Fibroblast of skin of scalp (primary cell): ENCODE data around the gene ADAMTS2.

Experiments
- DNase-seq: peaks from one replicate; pipeline ENCODE4 v3.0.0-alpha.2; 2013

The ADAMTS2 gene

DNA sequence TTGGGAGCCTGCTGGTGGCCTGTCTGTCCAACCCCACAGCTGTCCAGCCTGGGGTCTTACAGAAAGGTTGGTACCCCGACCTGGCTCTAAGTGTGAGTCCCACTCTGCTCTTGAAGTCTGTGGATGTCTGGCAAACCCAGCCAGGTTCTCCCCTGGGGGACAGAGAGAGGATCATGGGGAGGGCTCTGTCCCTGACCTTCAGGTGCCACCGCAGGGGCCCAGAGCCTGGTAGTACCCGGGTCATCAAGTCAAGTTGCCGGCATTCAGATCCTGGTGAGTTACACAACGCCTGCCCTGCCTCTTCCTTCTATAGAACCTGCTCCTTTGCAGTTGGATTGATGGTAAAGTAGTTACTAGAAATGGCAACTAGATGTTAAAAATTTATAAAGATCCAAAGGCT, 66.7 kb downstream of the ADAMTS2 start:
- no peak for DNase-seq

DNA sequence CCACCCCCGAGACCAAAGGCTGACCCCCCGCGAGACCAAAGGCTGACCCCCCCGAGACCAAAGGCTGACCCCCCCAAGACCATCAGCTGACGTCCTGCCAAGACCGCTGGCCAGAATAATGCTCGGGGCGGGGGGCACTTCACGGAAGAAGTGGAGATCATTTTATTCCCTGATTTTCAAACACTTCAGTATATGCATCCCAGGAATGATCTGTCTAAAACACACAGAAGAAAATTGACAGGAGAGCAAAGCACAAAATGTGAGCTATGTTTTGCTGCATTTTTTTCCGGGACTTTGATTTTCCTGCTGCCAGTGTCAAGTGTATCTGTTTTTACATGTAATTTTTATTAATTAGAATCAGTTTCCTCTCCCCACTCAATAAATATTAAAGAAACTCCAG, 67.1 kb downstream of the ADAMTS2 start:
- no peak for DNase-seq

DNA sequence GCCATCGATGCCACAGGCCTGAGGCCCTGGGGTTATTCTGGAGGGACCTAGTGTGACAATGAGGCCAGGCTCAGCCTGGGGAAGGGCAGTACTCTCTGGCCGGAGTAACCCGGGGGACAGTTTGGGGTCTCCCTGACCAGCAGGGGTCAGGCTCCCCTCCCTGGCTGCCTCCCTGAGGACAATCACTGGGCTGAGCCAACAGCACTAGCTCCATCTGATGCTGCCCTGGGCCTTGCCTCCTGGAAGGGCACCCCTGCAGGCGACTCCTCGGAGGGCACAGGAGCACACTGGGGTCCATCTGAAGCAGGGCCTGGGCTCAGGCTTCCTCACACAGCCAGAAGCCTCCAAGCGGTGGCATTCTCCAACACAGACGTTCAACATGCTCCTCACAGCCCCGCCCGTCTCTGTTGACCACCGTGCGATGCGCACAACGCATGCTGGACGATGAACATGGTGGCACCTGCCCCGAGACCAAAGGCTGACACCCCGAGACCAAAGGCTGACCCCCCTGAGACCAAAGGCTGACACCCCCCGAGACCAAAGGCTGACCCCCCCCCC, 68.3 kb downstream of the ADAMTS2 start:
- no peak for DNase-seq

DNA sequence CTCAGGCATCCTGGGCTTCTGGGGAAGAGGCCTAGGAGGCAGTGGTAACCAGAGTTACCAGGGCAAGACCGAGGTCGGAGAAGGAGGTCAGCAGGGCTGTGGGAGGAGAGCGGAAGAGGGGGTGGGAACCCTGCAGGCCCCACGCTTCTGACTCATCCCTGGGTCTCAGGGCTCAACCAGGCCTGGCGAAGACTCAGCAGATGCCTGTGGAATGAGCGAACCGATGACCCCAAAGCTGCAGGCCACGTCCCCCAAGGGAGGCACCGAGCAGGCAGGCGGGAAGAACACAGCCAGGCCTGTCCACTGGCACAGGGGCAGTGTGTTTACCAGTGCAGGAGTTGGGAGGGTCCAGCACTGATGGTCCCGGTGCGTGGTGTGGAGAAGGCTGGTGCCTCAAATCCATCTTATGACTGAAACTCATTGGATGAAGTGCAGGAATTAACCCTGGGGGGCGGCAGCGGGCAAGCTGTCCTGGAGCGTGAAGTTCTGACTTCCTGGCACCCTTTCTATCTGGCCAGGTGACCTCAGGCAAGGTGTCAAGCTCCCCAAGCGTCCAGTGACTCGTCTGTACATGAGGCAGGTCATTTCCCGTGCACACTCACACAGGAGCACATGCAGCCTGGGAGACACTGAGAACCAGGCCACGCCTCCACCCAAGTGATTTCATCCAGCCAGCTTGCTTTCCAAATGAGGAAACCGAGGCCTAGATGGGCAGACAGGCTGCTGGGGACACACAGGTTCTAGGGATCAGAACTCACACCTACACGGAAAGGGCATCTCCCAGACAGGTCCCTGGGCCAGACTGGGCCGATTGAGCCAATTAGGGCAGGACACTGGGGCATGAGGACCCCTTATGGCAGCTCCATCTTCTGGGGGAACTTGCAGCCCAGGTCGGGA, 69.1 kb downstream of the ADAMTS2 start:
- DNase-seq, result peak; percentile 96

DNA sequence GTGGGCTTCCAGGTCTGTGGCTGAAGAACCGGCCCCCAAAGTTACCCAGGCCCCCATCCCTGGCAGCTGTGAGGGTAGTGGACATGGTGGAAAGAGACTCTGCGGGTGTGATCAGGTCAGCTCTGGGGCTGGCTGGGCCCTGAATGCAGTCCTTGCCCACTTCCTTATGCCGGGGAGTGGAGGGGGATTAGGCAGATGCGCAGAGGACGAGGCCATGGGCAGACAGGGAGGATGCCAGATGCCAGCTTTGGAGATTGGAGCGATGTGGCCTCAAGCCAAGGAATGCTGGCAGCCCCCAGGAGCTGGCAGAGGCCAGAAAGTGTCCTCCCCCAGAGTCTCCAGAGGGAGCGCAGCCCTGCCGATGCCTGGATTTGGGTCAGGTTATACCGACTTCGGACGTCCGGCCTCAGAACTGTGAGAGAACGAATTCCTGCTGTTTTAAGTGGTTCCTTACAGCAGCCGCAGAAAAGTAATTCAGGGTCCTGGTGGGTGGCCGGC, 69.8 kb downstream of the ADAMTS2 start:
- no peak for DNase-seq

DNA sequence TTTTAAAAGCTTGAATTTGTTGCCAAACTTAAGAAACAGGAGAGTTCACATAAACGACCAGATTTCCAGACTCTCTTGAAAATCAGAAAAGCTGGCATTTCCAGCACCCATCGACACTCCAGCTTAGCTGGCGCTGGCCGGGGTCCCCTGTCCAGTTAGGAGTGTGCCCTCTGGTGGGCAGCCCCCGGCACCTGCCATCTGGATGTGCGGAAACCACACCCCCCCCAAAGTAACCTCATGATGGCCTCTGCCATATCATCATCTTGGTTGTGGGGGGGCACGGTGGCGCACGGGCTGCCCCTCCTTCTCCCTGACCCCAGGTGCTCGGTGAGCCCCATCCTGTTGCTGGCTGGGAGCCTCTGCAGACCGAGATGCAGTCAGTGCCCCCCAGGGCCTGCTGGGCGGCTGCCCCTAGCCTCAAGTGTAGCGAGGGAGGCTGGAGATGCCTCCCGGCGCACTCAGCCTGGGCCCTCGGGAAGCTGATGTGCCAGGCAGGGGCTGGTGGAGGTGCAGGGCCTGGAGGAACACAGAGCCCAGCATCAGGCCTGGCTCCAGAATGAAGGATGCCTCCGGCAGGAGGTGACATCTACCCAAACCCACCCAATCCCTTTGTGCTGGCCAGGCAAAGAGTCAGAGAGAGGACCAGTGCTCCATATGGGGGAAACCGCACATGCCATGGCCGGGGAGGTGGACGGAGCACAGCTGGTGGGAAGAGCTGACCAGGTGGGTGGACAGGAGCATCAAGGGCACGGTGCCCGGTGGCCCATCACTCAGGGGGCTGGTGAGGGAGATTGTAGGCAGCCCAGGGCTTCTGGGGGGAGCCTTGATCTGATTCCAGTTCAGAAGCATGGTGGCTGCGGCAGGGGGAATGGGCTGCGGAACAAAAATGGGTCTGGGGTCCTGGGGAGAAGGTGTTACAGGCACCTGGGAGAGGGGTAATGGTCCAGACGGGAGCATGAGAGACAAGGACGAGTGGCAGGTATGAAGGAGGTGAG, 70.6 kb downstream of the ADAMTS2 start:
- DNase-seq, result no peak

DNA sequence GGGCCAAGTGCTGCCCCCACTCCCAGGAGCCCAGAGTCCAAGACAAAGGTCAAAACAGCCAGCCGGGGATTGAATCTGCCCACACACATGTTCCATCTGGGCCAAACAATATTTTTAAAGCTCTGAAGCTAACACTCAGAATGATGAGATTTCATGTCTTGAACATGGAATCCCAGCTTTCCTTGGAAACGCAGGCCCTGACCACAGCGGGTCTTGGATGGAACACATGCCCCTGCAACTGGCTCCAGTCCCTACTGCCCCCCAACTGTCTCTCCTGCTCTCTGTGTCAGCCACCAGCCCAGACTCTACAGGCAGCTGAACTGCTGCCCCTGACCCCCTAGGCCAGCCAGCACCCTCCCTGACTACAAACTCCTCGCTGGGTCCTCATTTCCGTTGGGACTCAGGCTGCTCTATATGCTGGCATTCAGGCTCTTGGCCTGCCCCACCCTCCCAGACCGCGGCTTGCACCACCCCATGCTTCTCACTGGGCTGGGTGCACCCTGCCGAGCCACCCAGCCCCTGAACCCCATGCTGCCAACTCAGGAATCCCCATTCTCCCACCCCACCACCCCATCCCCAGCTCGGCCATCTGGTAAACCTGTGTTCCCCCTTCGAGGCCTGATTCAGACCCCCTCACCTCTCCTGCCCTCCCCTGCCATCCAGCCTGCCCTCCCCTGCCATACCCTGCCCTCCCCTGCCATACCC, 71.7 kb downstream of the ADAMTS2 start:
- no peak for DNase-seq

DNA sequence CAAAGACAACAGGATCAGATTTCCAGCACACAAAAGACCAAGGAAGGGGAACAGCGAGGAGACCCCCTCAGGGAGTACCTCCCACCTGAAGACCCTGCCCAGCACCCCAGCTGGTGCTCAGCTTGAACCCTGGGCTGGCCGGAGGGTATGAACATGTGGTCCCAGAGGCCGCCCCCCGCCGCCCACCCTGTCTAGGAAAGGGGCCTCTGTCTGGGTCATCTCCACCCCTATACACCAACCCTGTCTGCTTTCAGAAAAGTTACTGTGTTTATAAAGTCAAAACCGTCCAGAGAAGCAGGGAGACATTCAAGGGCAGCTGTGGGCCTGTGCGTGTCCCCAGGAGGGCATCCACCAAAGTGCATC, 72.2 kb downstream of the ADAMTS2 start:
- no peak for DNase-seq

DNA sequence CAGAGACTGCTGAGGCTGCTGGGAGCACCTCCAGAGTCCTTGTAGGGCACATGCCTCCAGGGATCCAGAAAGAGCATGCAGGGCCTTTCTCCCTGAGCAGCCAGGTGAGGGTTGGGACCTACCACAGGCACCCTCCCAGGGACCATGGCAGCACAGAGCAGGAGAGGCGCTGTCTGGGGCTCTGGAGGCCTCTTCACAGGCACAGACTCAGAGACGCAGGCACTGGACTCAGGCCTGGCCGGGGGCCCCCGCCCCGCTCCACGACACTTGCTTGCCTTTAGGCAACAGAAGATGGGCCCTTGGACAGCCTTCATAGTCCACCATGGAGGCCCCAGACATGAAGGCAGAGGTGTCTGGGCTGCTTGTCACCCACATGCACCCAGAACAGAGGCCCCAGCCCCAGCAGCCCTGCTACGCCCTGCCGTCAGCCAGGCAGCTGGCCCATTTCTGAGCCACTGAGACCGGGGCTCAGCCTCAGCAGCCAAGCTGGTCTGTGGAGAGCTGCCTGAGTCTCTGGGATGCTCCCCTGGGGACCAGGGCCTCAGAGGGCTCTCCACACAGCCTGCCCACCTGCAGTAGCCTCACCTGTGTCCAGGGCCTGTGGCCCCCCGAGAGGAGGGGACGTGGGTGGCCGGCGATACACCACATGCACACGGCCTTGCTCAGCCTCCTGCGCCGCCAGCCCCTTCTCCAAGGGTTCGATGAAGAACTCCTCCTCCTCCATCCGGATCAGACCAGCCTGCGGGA, 72.8 kb downstream of the ADAMTS2 start:
- DNase-seq, result no peak

DNA sequence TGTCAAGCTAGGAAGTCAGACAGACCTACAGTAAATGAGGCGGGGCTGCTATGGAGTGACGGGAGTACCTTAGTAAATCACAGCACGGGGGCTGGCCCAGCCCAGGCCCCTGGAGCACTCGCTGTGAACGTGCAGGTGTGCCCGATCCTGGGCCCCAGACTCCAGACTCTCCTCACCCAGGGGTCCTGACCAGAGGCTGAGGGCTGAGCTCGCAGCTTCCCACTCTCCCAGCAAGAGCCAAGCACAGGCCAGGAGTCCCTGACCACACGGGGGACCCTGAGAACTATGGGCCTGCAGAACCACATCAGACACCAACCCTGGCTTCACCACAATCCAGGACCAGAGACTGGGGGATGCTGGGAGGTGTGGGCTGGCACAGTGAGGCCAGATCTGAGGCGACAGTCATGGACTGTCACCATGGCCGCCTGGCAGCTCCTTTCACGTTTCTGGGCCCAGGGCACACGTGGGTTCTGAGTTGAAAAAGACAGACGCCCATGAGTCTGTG, 73.4 kb downstream of the ADAMTS2 start:
- DNase-seq, result no peak

DNA sequence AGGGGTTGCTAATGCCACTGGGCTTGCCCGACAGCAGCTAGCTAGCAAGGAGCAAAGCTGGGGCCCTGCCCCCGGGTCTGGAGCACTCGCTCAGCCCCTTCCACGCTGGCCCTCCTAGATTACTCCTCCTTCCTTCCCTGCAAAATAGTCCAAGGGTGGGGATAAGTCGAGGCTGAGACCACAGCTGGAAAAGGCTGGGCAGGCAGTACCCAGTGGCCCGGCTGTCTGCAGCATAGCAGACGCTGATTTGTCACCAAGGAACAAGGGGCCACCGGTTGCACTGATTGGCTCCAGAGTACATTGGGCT, 73.9 kb downstream of the ADAMTS2 start:
- no peak for DNase-seq

DNA sequence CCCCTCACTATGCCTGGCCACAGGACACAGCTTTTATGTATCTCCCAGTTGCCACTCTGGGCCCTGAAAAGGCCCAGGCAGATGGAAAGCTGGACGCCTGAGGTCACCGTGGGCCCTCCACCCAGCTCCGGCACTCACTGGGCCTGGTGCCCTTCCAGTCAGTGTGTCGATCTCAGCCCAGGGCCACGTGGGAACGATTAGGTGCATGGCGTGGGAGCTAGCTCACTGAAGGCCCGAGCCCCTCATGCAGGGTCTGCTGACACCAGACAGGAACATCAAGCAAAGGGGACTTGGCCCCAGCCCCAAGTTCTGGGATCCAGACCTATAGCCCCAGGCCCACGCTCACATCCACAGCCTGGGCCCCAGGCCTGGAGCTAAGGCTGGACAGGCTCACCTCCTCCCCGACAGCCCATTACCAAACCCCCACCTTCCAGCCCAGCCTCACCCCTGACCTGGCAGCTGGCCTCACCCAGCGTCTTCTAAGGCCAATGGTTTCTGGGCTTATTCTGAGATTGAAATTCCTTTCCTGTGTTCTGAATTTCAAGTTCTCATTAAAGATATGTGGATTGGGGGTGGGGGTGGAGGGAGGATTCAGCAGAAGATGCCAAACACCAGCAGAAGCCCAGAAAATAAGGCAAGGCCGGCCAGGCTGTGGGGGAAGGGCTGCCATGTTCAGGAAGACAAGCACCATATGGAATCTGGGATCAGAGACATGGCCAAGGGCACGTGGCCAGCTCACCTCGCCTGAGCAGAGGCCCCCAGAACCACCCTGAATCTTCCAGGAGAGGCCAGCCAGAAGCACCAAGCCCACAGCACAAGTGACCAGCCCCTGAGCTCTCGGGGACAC, 74.5 kb downstream of the ADAMTS2 start:
- DNase-seq, result peak; percentile 69

DNA sequence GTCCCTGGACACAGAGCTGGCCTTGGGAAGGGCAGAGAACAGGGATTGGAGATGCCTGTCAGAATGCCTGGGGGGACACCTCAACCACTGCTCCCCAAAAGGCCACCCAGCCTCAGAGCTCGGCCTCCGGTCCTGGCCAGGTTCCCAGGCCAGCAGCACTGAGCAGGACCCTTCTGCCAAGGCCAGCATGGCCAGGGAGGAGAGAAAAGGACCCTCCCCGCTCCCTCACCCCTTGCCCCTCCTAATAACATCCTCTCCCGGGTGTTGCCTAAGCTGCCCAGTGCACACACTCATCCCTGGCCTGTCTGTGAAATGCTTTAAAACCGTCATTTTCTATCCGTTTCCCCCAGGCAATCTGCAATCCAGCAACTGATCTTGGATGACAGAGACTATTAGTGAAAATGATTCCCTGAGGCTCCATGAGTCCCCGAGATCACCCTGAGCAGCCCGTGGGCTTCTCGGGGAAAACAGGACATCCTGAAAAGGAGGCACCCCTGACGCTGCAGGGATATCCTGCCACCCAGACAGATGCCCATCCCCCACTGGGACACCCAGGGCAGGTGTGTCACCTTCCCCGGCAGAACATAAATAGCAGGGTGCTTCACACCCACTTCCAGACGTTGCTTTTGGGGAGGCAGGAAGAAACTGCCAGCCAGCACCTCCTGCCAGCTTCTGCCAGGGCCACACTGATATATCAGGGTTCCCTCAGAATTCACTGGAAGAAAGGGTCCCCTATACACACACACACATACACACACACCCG, 75.3 kb downstream of the ADAMTS2 start:
- no peak for DNase-seq

DNA sequence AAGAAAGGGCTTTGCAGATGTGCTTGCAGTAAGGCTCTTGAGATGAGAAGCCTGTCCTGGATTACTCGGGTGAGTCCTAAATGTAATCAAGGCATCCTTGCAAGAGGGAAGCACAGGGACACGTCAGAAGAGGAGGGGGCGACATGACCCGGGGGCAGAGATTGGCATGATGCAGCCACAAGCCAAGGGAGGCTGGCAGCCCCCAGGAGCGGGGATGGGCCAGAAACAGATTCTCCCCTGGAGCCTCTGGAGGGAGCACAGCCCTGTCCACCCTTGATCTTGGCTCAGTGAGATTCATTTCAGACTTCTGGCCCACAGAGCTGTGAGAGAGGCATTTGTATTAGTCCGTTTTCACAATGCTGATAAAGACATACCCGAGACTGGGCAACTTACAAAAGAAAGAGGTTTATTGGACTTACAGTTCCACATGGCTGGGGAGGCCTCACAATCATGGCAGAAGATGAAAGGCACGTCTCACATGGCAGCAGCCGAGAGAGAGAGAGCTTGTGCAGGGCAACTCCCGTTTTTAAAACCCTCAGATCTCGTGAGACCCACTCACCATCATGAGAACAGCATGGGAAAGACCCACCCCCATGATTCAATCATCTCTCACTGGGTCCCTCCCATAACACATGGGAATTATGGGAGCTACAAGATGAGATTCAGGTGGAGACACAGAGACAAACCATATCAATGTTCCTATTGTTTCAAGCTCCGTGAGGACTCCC, 76.1 kb downstream of the ADAMTS2 start:
- DNase-seq, result no peak

DNA sequence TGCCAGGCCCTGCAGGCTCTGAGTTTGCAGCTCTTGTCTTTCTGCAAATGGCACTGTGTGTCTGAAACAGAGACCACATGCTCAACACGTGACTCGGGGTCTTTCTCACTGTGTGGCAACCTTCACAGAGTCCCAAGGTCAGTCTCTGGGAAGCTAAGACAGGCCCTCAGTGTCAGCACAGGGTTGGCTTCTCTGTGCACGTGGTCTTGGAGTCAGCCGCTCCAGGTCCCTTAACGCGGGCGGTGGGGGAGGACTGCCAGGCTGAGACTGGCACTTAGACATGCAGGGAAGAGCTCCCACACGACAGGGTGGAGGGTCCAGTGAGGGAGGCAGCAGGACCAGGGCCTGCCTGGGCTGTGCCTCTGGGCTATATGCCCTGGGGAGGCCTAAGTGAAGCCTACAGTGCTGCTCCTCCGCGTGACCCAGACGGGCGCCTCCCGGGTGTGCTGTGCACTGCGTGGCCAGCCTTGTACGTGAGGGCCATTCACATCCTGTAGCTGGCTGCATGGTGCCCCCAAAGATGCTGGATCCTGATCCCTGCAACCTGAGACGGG, 76.8 kb downstream of the ADAMTS2 start:
- no peak for DNase-seq

DNA sequence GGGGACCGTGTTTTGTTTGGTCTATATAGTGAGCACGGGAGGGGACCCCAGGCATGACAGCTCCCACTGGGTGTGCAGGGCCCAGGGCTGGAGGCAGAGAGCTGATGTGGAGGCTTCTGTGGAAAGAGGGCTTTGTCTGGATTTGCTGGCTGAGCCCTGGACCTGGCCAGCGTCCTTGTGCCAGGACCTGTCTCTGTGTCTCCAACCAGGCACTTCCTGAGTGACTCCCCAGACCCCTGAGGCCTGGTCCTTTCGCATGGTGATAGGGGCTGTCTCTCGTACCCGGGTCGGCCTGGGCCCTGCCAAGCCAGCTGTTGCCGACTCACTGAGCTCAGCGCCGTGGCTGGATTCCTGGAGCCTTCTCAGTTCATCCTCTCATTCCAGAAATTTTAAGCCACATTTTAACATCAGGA, 77.6 kb downstream of the ADAMTS2 start:
- DNase-seq, result peak; percentile 60

DNA sequence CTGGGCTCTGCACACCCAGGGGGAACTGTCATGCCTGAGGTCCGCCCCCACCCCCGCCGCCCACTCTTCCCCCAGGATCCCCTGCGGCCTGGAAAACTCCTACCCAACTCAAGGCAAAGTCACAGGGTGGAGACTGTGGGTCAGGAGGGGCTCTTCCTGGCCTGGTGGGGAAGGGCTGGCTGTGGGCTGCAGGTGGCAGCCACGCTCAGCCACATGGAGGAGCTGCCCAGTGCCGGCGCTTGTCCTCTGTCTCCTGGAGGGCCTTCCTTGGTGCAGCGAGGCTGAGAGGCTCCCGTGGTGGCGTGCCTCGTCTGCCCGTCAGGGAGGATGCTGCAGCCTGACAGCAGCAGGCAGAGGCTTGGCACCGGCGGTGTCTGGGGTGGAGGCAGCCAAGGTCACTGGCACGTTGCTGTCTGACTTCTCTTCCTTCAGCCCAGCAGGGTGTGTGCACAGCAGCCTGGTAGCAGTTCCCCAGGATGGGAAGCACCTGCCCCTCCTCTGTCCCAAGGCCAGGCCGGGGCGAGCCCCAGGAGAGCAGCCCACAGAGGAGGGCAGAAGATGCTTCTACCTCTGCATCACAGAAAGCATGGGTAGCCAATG, 78.1 kb downstream of the ADAMTS2 start:
- DNase-seq, result no peak
